Activated CD8-positive, alpha-beta memory T cell treated with anti-CD3 and anti-CD28 coated beads, Interleukin-2, amount 50 U/mL, for 4 hours (primary cell): Measurements from ENCODE around the gene ICAM2.
"Not testable (repeated sequence)": the region's sequence is repeated elsewhere in the genome, so short reads cannot be mapped to it uniquely, and the experiment has no call there.

Experiments
- DNase-seq: peaks from one replicate; pipeline ENCODE4 v3.0.0-alpha.2; 2020

The ICAM2 gene

GRCh38 chr17:64042700-64043485 lies 22.5 kb upstream of the ICAM2 start:
- no peak for DNase-seq

DNA sequence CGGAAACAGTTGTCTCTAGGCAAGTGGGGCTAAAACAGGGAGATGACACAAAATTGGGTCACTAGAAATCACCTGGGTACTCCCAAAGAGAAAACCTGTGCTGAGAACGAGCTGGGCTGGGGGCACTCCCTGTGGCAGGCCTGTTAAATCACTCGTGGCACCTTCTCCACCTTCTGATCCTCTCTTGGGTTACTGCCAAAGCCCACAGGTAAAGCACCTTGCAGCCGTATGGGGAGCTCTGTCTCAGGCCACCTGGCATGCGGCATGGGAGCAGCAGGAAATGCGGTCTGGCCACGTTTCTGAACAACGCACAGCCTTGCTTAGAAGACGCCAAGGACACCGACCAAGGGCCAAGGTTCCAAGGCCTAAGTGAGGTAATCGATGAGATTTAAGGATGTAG lies 21.5 kb upstream of the ICAM2 start:
- no peak for DNase-seq

DNA sequence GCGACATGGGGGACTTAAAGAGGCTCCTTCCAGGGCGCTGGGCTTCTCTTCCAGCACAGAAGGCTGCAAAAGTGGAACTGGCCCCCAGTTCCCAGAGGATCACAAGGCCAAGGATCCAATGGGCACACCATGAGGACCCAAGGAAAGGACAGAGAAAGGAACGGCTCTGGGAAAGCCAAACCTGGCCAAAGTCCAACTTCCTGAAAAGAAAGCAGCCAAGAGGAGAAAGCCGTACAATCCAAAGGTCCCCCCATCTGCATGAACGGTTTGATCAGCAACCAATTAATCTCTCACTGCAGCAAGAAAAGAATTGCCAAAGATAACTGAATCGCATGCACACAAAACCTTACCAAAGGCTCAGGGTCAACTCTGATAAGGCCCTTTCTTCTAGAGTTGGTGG lies 19.8 kb upstream of the ICAM2 start:
- DNase-seq, result no peak

- DNase-seq, result no peak
Measured at GRCh38 chr17:64039106-64039400, 18.6 kb upstream of the ICAM2 start.

- no peak for DNase-seq
Measured at GRCh38 chr17:64038331-64039105, 18.1 kb upstream of the ICAM2 start.

GRCh38 chr17:64037802-64038201 lies 17.4 kb upstream of the ICAM2 start:
- DNase-seq, result no peak

GRCh38 chr17:64037180-64037579 lies 16.7 kb upstream of the ICAM2 start:
- no peak for DNase-seq

GRCh38 chr17:64036198-64036922 lies 15.9 kb upstream of the ICAM2 start:
- no peak for DNase-seq

- no peak for DNase-seq
Measured at GRCh38 chr17:64032081-64032480, 11.6 kb upstream of the ICAM2 start.

GRCh38 chr17:64028874-64029464 lies 8.5 kb upstream of the ICAM2 start:
- peak; percentile 73 for DNase-seq

GRCh38 chr17:64025732-64026294 lies 5.4 kb upstream of the ICAM2 start:
- DNase-seq, result peak; percentile 90

GRCh38 chr17:64024781-64025731 lies 4.6 kb upstream of the ICAM2 start:
- peak; percentile 51 for DNase-seq

DNA sequence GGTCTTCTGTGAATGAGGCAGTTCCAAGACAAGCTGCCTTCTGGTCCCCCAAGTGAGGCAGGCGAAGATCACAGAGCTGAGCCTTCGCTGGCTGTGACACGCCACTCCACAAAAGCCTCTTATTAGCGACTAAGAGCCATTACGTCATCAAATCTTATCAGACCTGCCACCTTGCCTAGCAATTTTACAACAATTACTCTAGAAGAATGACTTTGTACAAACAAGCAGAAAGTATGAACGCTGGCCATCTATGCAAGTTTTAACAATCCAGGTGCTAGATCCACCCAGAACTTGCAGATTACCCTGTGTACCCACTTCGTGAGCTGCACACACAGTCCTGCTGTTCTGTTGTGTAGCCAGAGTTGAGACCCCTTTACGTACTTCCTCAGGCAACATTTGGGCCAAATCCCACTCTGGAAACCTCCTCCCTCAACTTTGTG lies 3.8 kb upstream of the ICAM2 start:
- no peak for DNase-seq

GRCh38 chr17:64022611-64023063 lies 2.2 kb upstream of the ICAM2 start:
- no peak for DNase-seq

DNA sequence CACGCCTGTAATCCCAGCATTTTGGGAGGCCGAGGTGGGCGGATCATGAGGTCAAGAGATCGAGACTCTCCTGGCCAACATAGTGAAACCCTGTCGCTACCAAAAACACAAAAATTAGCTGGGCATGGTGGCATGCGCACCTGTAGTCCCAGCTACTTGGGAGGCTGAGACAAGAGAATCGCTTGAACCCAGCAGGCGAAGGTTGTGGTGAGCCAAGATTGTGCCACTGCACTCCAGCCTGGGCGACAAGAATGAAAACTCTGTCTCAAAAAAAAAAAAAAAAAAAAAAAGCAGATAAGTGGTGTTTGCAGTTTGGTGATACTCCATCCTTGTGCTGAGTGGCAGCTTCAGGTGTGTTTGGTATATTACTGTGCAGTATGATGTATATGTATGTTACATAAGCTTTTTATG lies 877 bp downstream of the ICAM2 start:
- DNase-seq, result not testable (repeated sequence)

GRCh38 chr17:64017381-64017980 lies 3.0 kb downstream of the ICAM2 start:
- DNase-seq, result no peak

GRCh38 chr17:64016974-64017373 lies 3.5 kb downstream of the ICAM2 start:
- no peak for DNase-seq

- no peak for DNase-seq
Measured at GRCh38 chr17:64016231-64016784, 4.1 kb downstream of the ICAM2 start.

DNA sequence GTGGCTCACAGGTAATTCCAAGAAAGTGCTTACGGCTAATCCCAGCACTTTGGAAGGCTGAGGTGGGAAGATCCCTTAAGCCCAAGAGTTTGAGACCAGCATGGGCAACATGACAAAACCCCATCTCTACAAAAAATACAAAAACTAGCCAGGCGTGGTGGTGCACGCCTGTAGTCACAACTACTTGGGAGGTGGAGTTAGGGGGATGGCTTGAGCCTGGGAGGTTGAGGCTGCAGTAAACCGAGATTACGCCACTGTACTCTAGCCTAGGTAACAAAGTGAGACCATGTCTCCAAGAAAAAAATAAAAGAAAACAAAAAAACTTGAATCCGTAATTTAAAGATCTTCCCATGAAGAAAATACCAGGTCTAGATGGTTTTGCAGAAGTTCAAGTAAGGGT lies 5.0 kb downstream of the ICAM2 start:
- DNase-seq, result no peak

- no peak for DNase-seq
Measured at GRCh38 chr17:64009571-64010402, 10.6 kb downstream of the ICAM2 start.
